Endothelial cell of umbilical vein (primary cell): ENCODE data around the gene HDAC9. TPM values are rescaled to one million over a fixed set of nuclear protein-coding genes. Genes with fewer than 3 reads are reported as not detected.

Experiments
- BruUV-seq: library from RNA; stranded (reverse); fragments of 400-500 nt; replicated peaks from 2 replicates; lab custom pipeline; 2021; lab: Mats Ljungman, UMichigan
- CTCF ChIA-PET: fragments of 300-600, 350-600 bp; sonication (Branson Sonifier 250); formaldehyde crosslinking; loops from one replicate; lab custom pipeline; 2021; ENCODE audit warnings: antibody characterized with exemption, inconsistent platforms; lab: Charles Lee
- POLR2A ChIA-PET: fragments of 300-600, 350-600 bp; sonication (Branson Sonifier 250); formaldehyde crosslinking; loops from one replicate; lab custom pipeline; 2021; ENCODE audit warnings: antibody characterized with exemption, inconsistent platforms; lab: Charles Lee
- DNase-seq: peaks from one replicate; pipeline ENCODE4 v3.0.0-alpha.2; 2011; ENCODE audit warnings: low read depth, low spot score
- FAIRE-seq: peaks from 2 replicates; lab custom pipeline; 2011; peaks lifted over from hg19 to GRCh38; lab: Jason Lieb, UNC
- H2AFZ ChIP-seq: 2 replicates; pipeline ENCODE4 v1.6.0; 2012; ENCODE audit warnings: low read depth, low read length, control low read depth, inconsistent platforms
- H3K27ac ChIP-seq: 2 replicates; pipeline ENCODE4 v1.5.1; 2011; ENCODE audit warnings: low read depth, mild to moderate bottlenecking, control low read depth, low read length, moderate library complexity; ENCODE audit not compliant: insufficient read depth
- H3K27me3 ChIP-seq, 2 experiments: 2 replicates each; pipeline versions ENCODE4 v1.6.0 to v1.6.1; 2011; ENCODE audit warnings: low read length in 2 of 2, mixed read lengths in 1 of 2; ENCODE audit not compliant: control insufficient read depth in 2 of 2, insufficient read depth in 2 of 2
- H3K36me3 ChIP-seq, 2 experiments: 2 replicates in 1 of 2; 3 replicates in 1 of 2; pipeline ENCODE4 v1.5.1; 2011; ENCODE audit warnings: low read length in 2 of 2, mild to moderate bottlenecking in 1 of 2, moderate library complexity in 1 of 2; ENCODE audit not compliant: control insufficient read depth in 2 of 2, insufficient read depth in 2 of 2; ENCODE audit errors: extremely low read depth in 1 of 2
- H3K4me1 ChIP-seq: 3 replicates; pipeline ENCODE4 v1.5.1; 2011; ENCODE audit warnings: mild to moderate bottlenecking, low read length; ENCODE audit not compliant: control insufficient read depth, insufficient read depth; ENCODE audit errors: extremely low read depth
- H3K4me2 ChIP-seq: 2 replicates; pipeline ENCODE4 v1.6.1; 2011; ENCODE audit warnings: low read length, control low read depth, mixed read lengths; ENCODE audit not compliant: insufficient read depth
- H3K4me3 ChIP-seq, 3 experiments: fragments of 200-600 bp in 1 of 3; sonication (generic), shearing (Covaris generic) in 1 of 3; replicated peaks in 1 of 3; 2 replicates each; pipeline ENCODE4 v1.5.1; 2011 to 2016; ENCODE audit warnings: control low read depth in 3 of 3, low read length in 3 of 3, mild to moderate bottlenecking in 2 of 3, inconsistent platforms in 1 of 3, low read depth in 1 of 3, moderate library complexity in 1 of 3; ENCODE audit not compliant: insufficient read depth in 1 of 3
- H3K79me2 ChIP-seq: 2 replicates; pipeline ENCODE4 v1.6.0; 2012; ENCODE audit warnings: low read length, inconsistent platforms; ENCODE audit not compliant: control insufficient read depth, insufficient read depth
- H3K9ac ChIP-seq: replicated peaks from 2 replicates; pipeline ENCODE3; 2011; ENCODE audit warnings: low read length, control low read depth; ENCODE audit not compliant: insufficient read depth; ENCODE audit errors: extremely low read depth
- H3K9me1 ChIP-seq: replicated peaks from 3 replicates; pipeline ENCODE4 v1.6.0; 2011; ENCODE audit warnings: mild to moderate bottlenecking, low read length; ENCODE audit not compliant: control insufficient read depth, insufficient read depth; ENCODE audit errors: extremely low read depth
- H3K9me3 ChIP-seq: replicated peaks from 2 replicates; pipeline ENCODE4 v1.5.1; 2012; ENCODE audit warnings: low read length, inconsistent platforms; ENCODE audit not compliant: control insufficient read depth, insufficient read depth
- H4K20me1 ChIP-seq: replicated peaks from 2 replicates; pipeline ENCODE3; 2011; ENCODE audit warnings: mild to moderate bottlenecking, low read length; ENCODE audit not compliant: control insufficient read depth, insufficient read depth; ENCODE audit errors: extremely low read depth
- CTCF ChIP-seq, 2 donors: IDR thresholded peaks; 1 replicate in 1 of 2; 2 replicates in 1 of 2; pipeline ENCODE4 v1.5.1; 2011; ENCODE audit warnings: low read length in 2 of 2, mild to moderate bottlenecking in 2 of 2, moderate library complexity in 2 of 2, control low read depth in 1 of 2, inconsistent platforms in 1 of 2, low read depth in 1 of 2; ENCODE audit not compliant: insufficient read depth in 1 of 2; ENCODE audit errors: extremely low read depth in 1 of 2
- EZH2 ChIP-seq: IDR thresholded peaks from 2 replicates; pipeline ENCODE4 v1.6.1; 2012; ENCODE audit warnings: borderline replicate concordance, low read depth, mild to moderate bottlenecking, moderate library complexity, low read length, inconsistent platforms; ENCODE audit not compliant: severe bottlenecking
- FOS ChIP-seq: IDR thresholded peaks from 2 replicates; pipeline ENCODE4 v1.6.1; 2011; ENCODE audit warnings: mild to moderate bottlenecking, low read length, moderate library complexity, borderline replicate concordance; ENCODE audit not compliant: insufficient read depth
- GATA2 ChIP-seq: IDR thresholded peaks from 2 replicates; pipeline ENCODE4 v1.7.0; 2011; ENCODE audit warnings: low read depth, mild to moderate bottlenecking, moderate library complexity, mixed read lengths, low read length; ENCODE audit not compliant: insufficient read length, insufficient read depth
- JUN ChIP-seq: IDR thresholded peaks from 2 replicates; pipeline ENCODE4 v1.6.1; 2011; ENCODE audit warnings: borderline replicate concordance, low read depth; ENCODE audit not compliant: insufficient read length, insufficient read depth
- MAX ChIP-seq: IDR thresholded peaks from 2 replicates; pipeline ENCODE4 v1.6.1; 2011; ENCODE audit not compliant: insufficient read depth, insufficient read length
- MYC ChIP-seq: IDR thresholded peaks from one replicate; pipeline ENCODE4 v1.6.1; 2011; ENCODE audit warnings: mild to moderate bottlenecking, low read depth, low read length
- POLR2A ChIP-seq: IDR thresholded peaks from 2 replicates; pipeline ENCODE4 v1.6.1; 2012; ENCODE audit warnings: low read depth, mild to moderate bottlenecking, control low read depth, low read length
- POLR2AphosphoS5 ChIP-seq: IDR thresholded peaks from 2 replicates; pipeline ENCODE4 v1.6.1; 2012; ENCODE audit warnings: low read depth, mild to moderate bottlenecking, control low read depth, low read length, moderate library complexity; ENCODE audit not compliant: insufficient read depth
- dilution Hi-C: fragments of 300-500 bp; cut with MboI; formaldehyde crosslinking; loops from one replicate; pipeline ENCODE4 v1.15.0; 2019; ENCODE audit warnings: low sequenced_read_pairs; ENCODE audit not compliant: extremely low pct_ligation_motif_present
- intact Hi-C: fragments of 100-400 bp; cut with micrococcal nuclease; formaldehyde crosslinking; loops from one replicate; pipeline ENCODE4 v1.10.0; 2022
- polyA plus RNA-seq, 4 experiments: library from polyadenylated mRNA; depleted of rRNA in 3 of 4; stranded (reverse) in 3 of 4; unstranded in 1 of 4; fragments of >200 nt; gene quantifications; 2 replicates each; pipeline versions ENCODE4 v1.2.1 to v1.2.3, GENCODE V29; 2011 to 2012; ENCODE audit warnings: missing spikeins in 1 of 4
- total RNA-seq: library from RNA; stranded (reverse); gene quantifications from 2 replicates; pipeline ENCODE4 v1.2.3, GENCODE V29; 2021

HDAC9 gene
- total and polyA plus RNA-seq, 2 donors (not counting 3 experiments of a cell fraction or from before 2014, with no cell fraction given), result 1.8 to 11.6 TPM

- Histone ChIP-seq H3K27me3 (no peaks in the 10 kb centered on the region), H3K4me1 (peaks cover 22% of the 10 kb centered on the region), H3K27ac (no peak overlapping the region), H3K9ac (no peak overlapping the region), H3K79me2 (no peaks in the 10 kb centered on the region), H2AFZ (no peak overlapping the region), H3K36me3 (no peaks in the 10 kb centered on the region), H3K9me3 (no peaks in the 10 kb centered on the region), H3K4me3 (no peak overlapping the region), H3K4me2 (no peak overlapping the region), H3K9me1 (no peaks in the 10 kb centered on the region), H4K20me1 (no peaks in the 10 kb centered on the region)
- CTCF ChIA-PET, result interaction anchor here (1.0 kb wide), 1 partner anchor 60 kb away, joined by 4 read pairs; no protein-coding TSS in a partner anchor
- dilution Hi-C loops, result no loop called here
- TF ChIP-seq CTCF (IDR thresholded peaks at IDR 0.05; ENCODE audit: extremely low read depth in 1 of 2, insufficient read depth in 1 of 2, low read depth in 1 of 2, low read length in 2 of 2), result no peak
- TF ChIP-seq MAX, result no peak
- BruUV-seq, result no TSS peak
- intact Hi-C loops, result no loop called here
- FAIRE-seq (no peak), DNase-seq (no peak)
- POLR2A ChIA-PET, result no interaction called here
Measured at GRCh38 chr7:18511351-18512140, 16.0 kb downstream of the HDAC9 start.

DNA sequence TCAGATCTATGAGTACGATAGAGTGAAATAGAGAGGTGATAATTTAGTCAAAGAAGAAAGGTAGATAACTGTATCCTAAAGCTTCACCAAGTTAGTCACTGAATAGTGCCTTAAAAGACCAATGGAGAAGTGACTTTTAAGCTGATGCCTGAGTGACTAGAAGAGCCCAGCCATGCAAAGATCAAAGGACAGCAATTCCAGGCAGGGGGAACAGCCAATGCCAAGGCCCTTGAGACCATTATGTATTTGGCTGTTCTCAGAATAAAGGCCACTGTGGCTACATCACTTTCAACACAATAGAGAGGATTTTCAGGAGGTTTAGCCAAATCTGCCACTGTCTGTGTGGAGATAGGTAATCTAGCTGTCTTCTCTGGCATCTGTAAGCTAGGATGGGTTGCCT, 17.8 kb downstream of the HDAC9 start:
- Histone ChIP-seq H3K4me1 (peaks cover 15% of the 10 kb centered on the region), H3K4me2 (no peak overlapping the region), H3K79me2 (no peaks in the 10 kb centered on the region), H3K27ac (no peak overlapping the region), H4K20me1 (no peaks in the 10 kb centered on the region), H3K9ac (no peak overlapping the region), H3K9me3 (no peaks in the 10 kb centered on the region), H3K9me1 (no peaks in the 10 kb centered on the region), H2AFZ (no peak overlapping the region), H3K36me3 (no peaks in the 10 kb centered on the region), H3K27me3 (no peaks in the 10 kb centered on the region), H3K4me3 (no peak overlapping the region)
- no peak for DNase-seq
- ChIA-PET POLR2A (no interaction called here), CTCF (interaction anchor here (0.8 to 2.7 kb wide), 5 partner anchors 9 to 157 kb away, joined by 3 to 15 read pairs (median 4); no protein-coding TSS in a partner anchor)
- no peak for FAIRE-seq
- TF ChIP-seq CTCF (IDR thresholded peaks at IDR 0.05; ENCODE audit: extremely low read depth in 1 of 2, insufficient read depth in 1 of 2, low read depth in 1 of 2, low read length in 2 of 2) (no peak), EZH2 (no peak), GATA2 (no peak), JUN (no peak), POLR2A (no peak), FOS (no peak), MAX (no peak), POLR2AphosphoS5 (no peak), MYC (no peak)
- BruUV-seq, result no TSS peak
- dilution Hi-C loops (no loop called here), intact Hi-C loops (no loop called here)
